Naive thymus-derived CD4-positive, alpha-beta T cell (primary cell): ENCODE measurements around the gene IGFLR1. TPM values are rescaled to one million over a fixed set of nuclear protein-coding genes. Genes with fewer than 3 reads are reported as not detected.
"Not testable (repeated sequence)": the region's sequence is repeated elsewhere in the genome, so short reads cannot be mapped to it uniquely, and the experiment has no call there.

Experiments
- ATAC-seq: fragments of 150-1000 bp; cut with Tn5 transposase; 2 replicates; pipeline ENCODE4 v1.10.0; 2021; ENCODE audit warnings: mild to moderate bottlenecking, moderate library complexity
- CTCF ChIA-PET: fragments of 350-600 bp; sonication (Branson Sonifier 250); formaldehyde crosslinking; loops from one replicate; lab custom pipeline; 2021; ENCODE audit warnings: antibody characterized with exemption; lab: Charles Lee
- POLR2A ChIA-PET: fragments of 350-600 bp; sonication (Branson Sonifier 250); formaldehyde crosslinking; loops from one replicate; lab custom pipeline; 2021; ENCODE audit warnings: antibody characterized with exemption, inconsistent platforms; lab: Charles Lee
- DNase-seq, 9 donors: peaks; one replicate each; pipeline versions ENCODE4 v3.0.0 to v3.0.0-alpha.2; 2020 to 2022; ENCODE audit warnings: mixed read lengths in 1 of 9
- H3K27ac ChIP-seq: one replicate; pipeline ENCODE4 v1.7.0; 2013; ENCODE audit warnings: mild to moderate bottlenecking, low read depth, low read length, moderate library complexity
- H3K27me3 ChIP-seq, 2 donors: one replicate each; pipeline ENCODE4 v1.7.0; 2013; ENCODE audit warnings: low read length in 2 of 2, mild to moderate bottlenecking in 2 of 2, moderate library complexity in 2 of 2; ENCODE audit not compliant: control insufficient read depth in 2 of 2, insufficient read depth in 2 of 2
- H3K36me3 ChIP-seq, 3 experiments: 1 replicate in 2 of 3; 2 replicates in 1 of 3; pipeline ENCODE4 v1.7.0; 2013; ENCODE audit warnings: low read length in 3 of 3, mild to moderate bottlenecking in 3 of 3, moderate library complexity in 1 of 3; ENCODE audit not compliant: insufficient read depth in 3 of 3, control insufficient read depth in 2 of 3
- H3K4me1 ChIP-seq, 2 donors: one replicate each; pipeline ENCODE4 v1.7.0; 2013; ENCODE audit warnings: low read length in 2 of 2, mild to moderate bottlenecking in 2 of 2, moderate library complexity in 1 of 2; ENCODE audit not compliant: control insufficient read depth in 2 of 2, insufficient read depth in 2 of 2
- H3K4me3 ChIP-seq: 2 replicates; pipeline ENCODE4 v1.7.0; 2013; ENCODE audit warnings: mild to moderate bottlenecking, low read length
- H3K9me3 ChIP-seq, 3 experiments: 1 replicate in 2 of 3; 2 replicates in 1 of 3; pipeline ENCODE4 v1.7.0; 2013; ENCODE audit warnings: low read length in 3 of 3; ENCODE audit not compliant: control insufficient read depth in 2 of 3
- H3K27ac Mint-ChIP-seq, 9 donors: one replicate each; pipeline ENCODE4 v1.8.0; 2020 to 2022; ENCODE audit warnings: mixed read lengths in 9 of 9, mild to moderate bottlenecking in 8 of 9, moderate library complexity in 5 of 9, inconsistent platforms in 2 of 9
- H3K27me3 Mint-ChIP-seq, 5 donors: one replicate each; pipeline ENCODE4 v1.8.0; 2021 to 2022; ENCODE audit warnings: mixed read lengths in 5 of 5, mild to moderate bottlenecking in 1 of 5
- H3K36me3 Mint-ChIP-seq, 5 donors: one replicate each; pipeline ENCODE4 v1.8.0; 2020 to 2022; ENCODE audit warnings: mixed read lengths in 5 of 5, mild to moderate bottlenecking in 3 of 5, inconsistent platforms in 1 of 5
- H3K4me1 Mint-ChIP-seq, 7 donors: one replicate each; pipeline ENCODE4 v1.8.0; 2020 to 2022; ENCODE audit warnings: mixed read lengths in 7 of 7, mild to moderate bottlenecking in 3 of 7, inconsistent platforms in 1 of 7
- H3K4me3 Mint-ChIP-seq, 10 donors: one replicate each; pipeline ENCODE4 v1.8.0; 2020 to 2022; ENCODE audit warnings: mild to moderate bottlenecking in 10 of 10, mixed read lengths in 10 of 10, moderate library complexity in 6 of 10, inconsistent platforms in 2 of 10
- H3K9me3 Mint-ChIP-seq, 11 donors: one replicate each; pipeline ENCODE4 v1.8.0; 2020 to 2022; ENCODE audit warnings: mixed read lengths in 11 of 11, mild to moderate bottlenecking in 4 of 11, inconsistent platforms in 1 of 11, moderate library complexity in 1 of 11
- intact Hi-C, 2 donors: fragments of 100-400 bp; cut with micrococcal nuclease; formaldehyde crosslinking; loops; one replicate each; pipeline ENCODE4 v1.15.1; 2023
- polyA plus RNA-seq, 2 donors: library from polyadenylated mRNA; unstranded; fragments of 300-500 nt; fragmentation: Illumina TruSeq; gene quantifications; one replicate each; pipeline ENCODE4 v1.2.3, GENCODE V29; 2021
- total RNA-seq, 6 experiments: library from RNA in 5 of 6; stranded (reverse) in 5 of 6; gene quantifications; 1 replicate in 5 of 6; 2 replicates in 1 of 6; pipeline ENCODE4 v1.2.3 and lab custom pipeline; 2021 to 2026

IGFLR1 gene
- total and polyA plus RNA-seq, 7 experiments from 2014 or later, result 61.4 to 113 (median 99.5) TPM

GRCh38 chr19:35696835-35697234 lies 45.4 kb downstream of the IGFLR1 start:
- Mint-ChIP-seq H3K36me3 (no peaks in the 10 kb centered on the region), H3K4me3 (peak overlapping the region in 1 of 10 donors; percentile 12), H3K4me1 (peaks cover 0 to 32% (median 0%) of the 10 kb centered on the region in 7 donors), H3K9me3 (no peaks in the 10 kb centered on the region), H3K27ac (no peak overlapping the region), H3K27me3 (no peaks in the 10 kb centered on the region)
- H3K4me1 ChIP-seq, result no peaks in the 10 kb centered on the region
- H3K27ac ChIP-seq, result no peak overlapping the region
- H3K9me3 ChIP-seq, result no peaks in the 10 kb centered on the region
- no peaks in the 10 kb centered on the region for H3K36me3 ChIP-seq
- POLR2A ChIA-PET, result interaction anchor here (0.5 to 0.8 kb wide), 2 partner anchors 16 to 432 kb away, joined by 3 read pairs; no protein-coding TSS in a partner anchor
- no peak overlapping the region for H3K4me3 ChIP-seq
- no peaks in the 10 kb centered on the region for H3K27me3 ChIP-seq
- ATAC-seq (no peak), DNase-seq (no peak)
- intact Hi-C loops, result no loop called here
- CTCF ChIA-PET, result interaction anchor here (0.6 to 1.5 kb wide), 8 partner anchors 16 to 340 kb away, joined by 3 to 4 read pairs (median 3); partner anchors contain the start of gene LIN37

- Mint-ChIP-seq H3K27me3 (no peaks in the 10 kb centered on the region), H3K36me3 (no peaks in the 10 kb centered on the region), H3K9me3 (no peaks in the 10 kb centered on the region), H3K27ac (peak overlapping the region in 1 of 9 donors; percentile 10), H3K4me3 (no peak overlapping the region), H3K4me1 (peaks cover 0 to 32% (median 0%) of the 10 kb centered on the region in 7 donors)
- H3K27ac ChIP-seq, result no peak overlapping the region
- POLR2A ChIA-PET, result interaction anchor here (0.8 kb wide), 1 partner anchor 12 kb away, joined by 3 read pairs; no protein-coding TSS in a partner anchor
- no peaks in the 10 kb centered on the region for H3K4me1 ChIP-seq
- no peak overlapping the region for H3K4me3 ChIP-seq
- intact Hi-C loops, result no loop called here
- ATAC-seq (no peak), DNase-seq (no peak)
- CTCF ChIA-PET, result interaction anchor here (0.6 to 1.4 kb wide), 5 partner anchors 11 to 188 kb away, joined by 3 to 4 read pairs (median 4); partner anchors contain the start of gene LIN37
- H3K9me3 ChIP-seq, result no peaks in the 10 kb centered on the region
- no peaks in the 10 kb centered on the region for H3K27me3 ChIP-seq
- H3K36me3 ChIP-seq, result no peaks in the 10 kb centered on the region
These were observed 46.3 kb downstream of the IGFLR1 start for GRCh38 chr19:35695895-35696422.

- no peak overlapping the region for H3K4me3 Mint-ChIP-seq
- no peaks in the 10 kb centered on the region for H3K36me3 Mint-ChIP-seq
- CTCF ChIA-PET, result interaction anchor here (0.6 to 1.6 kb wide), 12 partner anchors 9 to 60 kb away, joined by 3 to 8 read pairs (median 4); partner anchors contain the start of gene ZBTB32
- Histone ChIP-seq H3K27ac (no peak overlapping the region), H3K9me3 (no peaks in the 10 kb centered on the region), H3K4me3 (no peak overlapping the region), H3K36me3 (no peaks in the 10 kb centered on the region), H3K27me3 (no peaks in the 10 kb centered on the region), H3K4me1 (no peaks in the 10 kb centered on the region)
- no peaks in the 10 kb centered on the region for H3K9me3 Mint-ChIP-seq
- DNase-seq, result peak; percentile 75 to 93 (median 86)
- POLR2A ChIA-PET, result interaction anchor here (0.6 to 1.1 kb wide), 3 partner anchors 22 to 485 kb away, joined by 3 to 4 read pairs (median 3); partner anchors contain the start of gene COX6B1
- H3K27ac Mint-ChIP-seq, result peak overlapping the region in 4 of 9 donors; percentile 6 to 62 (median 40)
- intact Hi-C loops, result loop anchor here (1.0 to 5.0 kb wide), 12 partner anchors 8 to 478 kb away; partner anchors contain the start of genes TMEM147 (in 2 of the 2), APLP1 (in 1 of the 2), ARHGAP33 (in 1 of the 2) and LIN37 (in 1 of the 2)
- peaks cover 0 to 27% (median 0%) of the 10 kb centered on the region in 7 donors for H3K4me1 Mint-ChIP-seq
- H3K27me3 Mint-ChIP-seq, result no peaks in the 10 kb centered on the region
- ATAC-seq, result peak; percentile 100
These were observed 48.2 kb downstream of the IGFLR1 start for GRCh38 chr19:35693835-35694599.

GRCh38 chr19:35693422-35693821 lies 48.8 kb downstream of the IGFLR1 start:
- Mint-ChIP-seq H3K27ac (peak overlapping the region in 2 of 9 donors; percentile 6 to 32), H3K4me1 (peaks cover 0 to 22% (median 0%) of the 10 kb centered on the region in 7 donors), H3K9me3 (no peaks in the 10 kb centered on the region), H3K36me3 (no peaks in the 10 kb centered on the region), H3K27me3 (no peaks in the 10 kb centered on the region), H3K4me3 (no peak overlapping the region)
- ATAC-seq (no peak), DNase-seq (no peak)
- no peaks in the 10 kb centered on the region for H3K36me3 ChIP-seq
- no peaks in the 10 kb centered on the region for H3K4me1 ChIP-seq
- no peak overlapping the region for H3K27ac ChIP-seq
- H3K27me3 ChIP-seq, result no peaks in the 10 kb centered on the region
- H3K9me3 ChIP-seq, result no peaks in the 10 kb centered on the region
- intact Hi-C loops, result loop anchor here (1.0 to 5.0 kb wide), 12 partner anchors 9 to 479 kb away; partner anchors contain the start of genes TMEM147 (in 2 of the 2), APLP1 (in 1 of the 2), ARHGAP33 (in 1 of the 2) and LIN37 (in 1 of the 2)
- CTCF ChIA-PET, result interaction anchor here (0.6 to 1.6 kb wide), 7 partner anchors 9 to 239 kb away, joined by 3 to 12 read pairs (median 3); partner anchors contain the start of gene LIN37
- POLR2A ChIA-PET, result interaction anchor here (0.6 to 1.1 kb wide), 2 partner anchors 9 to 35 kb away, joined by 3 to 8 read pairs; no protein-coding TSS in a partner anchor
- no peak overlapping the region for H3K4me3 ChIP-seq

- Histone ChIP-seq H3K36me3 (no peaks in the 10 kb centered on the region), H3K27ac (no peak overlapping the region), H3K4me3 (no peak overlapping the region), H3K9me3 (no peaks in the 10 kb centered on the region), H3K27me3 (no peaks in the 10 kb centered on the region), H3K4me1 (no peaks in the 10 kb centered on the region)
- H3K27me3 Mint-ChIP-seq, result peaks cover 0 to 2% (median 0%) of the 10 kb centered on the region in 5 donors
- intact Hi-C loops, result loop anchor here (2.0 to 5.0 kb wide), 5 partner anchors 57 to 480 kb away; partner anchors contain the start of genes TMEM147 (in 2 of the 2), APLP1 (in 1 of the 2) and LIN37 (in 1 of the 2)
- ChIA-PET CTCF (interaction anchor here (0.7 to 1.6 kb wide), 5 partner anchors 10 to 190 kb away, joined by 3 to 12 read pairs (median 6); no protein-coding TSS in a partner anchor), POLR2A (interaction anchor here (0.6 kb wide), 1 partner anchor 239 kb away, joined by 3 read pairs; no protein-coding TSS in a partner anchor)
- peaks cover 0 to 17% (median 0%) of the 10 kb centered on the region in 7 donors for H3K4me1 Mint-ChIP-seq
- H3K9me3 Mint-ChIP-seq, result no peaks in the 10 kb centered on the region
- no peaks in the 10 kb centered on the region for H3K36me3 Mint-ChIP-seq
- no peak overlapping the region for H3K4me3 Mint-ChIP-seq
- DNase-seq (no peak), ATAC-seq (no peak)
- peak overlapping the region in 1 of 9 donors; percentile 37 for H3K27ac Mint-ChIP-seq
These were observed 50.2 kb downstream of the IGFLR1 start for GRCh38 chr19:35692010-35692409.

- H3K27ac Mint-ChIP-seq, CTCF ChIA-PET, H3K4me1 ChIP-seq, H3K27me3 ChIP-seq, H3K9me3 Mint-ChIP-seq, DNase-seq, H3K4me3 Mint-ChIP-seq, H3K27me3 Mint-ChIP-seq, H3K9me3 ChIP-seq, H3K4me3 ChIP-seq, H3K36me3 ChIP-seq, POLR2A ChIA-PET, H3K36me3 Mint-ChIP-seq, H3K27ac ChIP-seq, ATAC-seq: not testable (repeated sequence)
- peaks cover 0 to 11% (median 0%) of the 10 kb centered on the region in 7 donors for H3K4me1 Mint-ChIP-seq
- intact Hi-C loops, result loop anchor here (5.0 kb wide), 4 partner anchors 144 to 481 kb away; partner anchors contain the start of genes TMEM147 (in 2 of the 2) and APLP1 (in 1 of the 2)
These were observed 51.1 kb downstream of the IGFLR1 start for GRCh38 chr19:35691106-35691505.
